ENCODE results near the gene RAC2.

RAC2 gene

DNA sequence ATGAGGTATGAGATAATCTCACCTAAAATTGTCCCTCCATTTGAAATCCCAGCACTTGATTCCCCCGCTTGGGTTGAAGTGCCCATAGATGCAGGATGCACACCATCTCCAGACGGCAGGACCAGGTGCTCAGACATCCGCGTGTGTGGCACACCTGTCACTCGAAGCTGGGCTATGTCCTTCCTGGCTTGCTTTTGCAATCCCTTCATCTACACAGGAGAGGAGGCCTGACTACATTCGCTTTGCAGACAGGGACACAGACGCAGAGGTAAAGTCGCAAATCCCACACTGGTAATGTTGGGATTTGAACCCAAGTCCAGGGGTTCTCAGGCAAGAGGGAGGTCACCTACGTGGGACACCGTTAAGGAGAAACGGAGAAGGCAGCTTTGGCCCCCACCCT, 31.1 kb upstream of the RAC2 start:
- no peak for DNase-seq

DNA sequence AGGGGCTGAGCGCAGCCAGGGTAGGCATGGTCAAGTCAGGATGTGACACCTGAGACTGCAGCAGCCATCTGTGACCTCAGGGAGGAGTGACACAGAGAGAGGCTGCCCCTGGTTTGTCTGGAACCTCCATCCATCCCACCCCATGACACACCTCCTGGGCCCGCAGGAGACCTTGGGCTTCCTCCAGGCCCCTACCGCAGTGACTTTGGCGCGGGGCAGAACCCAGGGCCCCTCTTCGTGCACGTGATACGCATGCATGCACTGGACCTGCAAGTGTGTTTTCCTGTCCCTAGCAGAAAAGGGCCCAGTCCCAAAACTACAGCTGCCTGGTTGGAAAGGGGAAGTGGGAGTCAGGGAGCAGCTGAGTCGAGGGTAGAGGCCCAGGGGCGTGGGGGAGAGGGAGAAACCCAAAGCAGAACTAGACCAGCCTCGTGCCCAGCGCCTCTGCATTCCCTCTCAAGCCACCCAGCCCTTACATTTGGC, 30.4 kb upstream of the RAC2 start:
- DNase-seq = no peak

DNA sequence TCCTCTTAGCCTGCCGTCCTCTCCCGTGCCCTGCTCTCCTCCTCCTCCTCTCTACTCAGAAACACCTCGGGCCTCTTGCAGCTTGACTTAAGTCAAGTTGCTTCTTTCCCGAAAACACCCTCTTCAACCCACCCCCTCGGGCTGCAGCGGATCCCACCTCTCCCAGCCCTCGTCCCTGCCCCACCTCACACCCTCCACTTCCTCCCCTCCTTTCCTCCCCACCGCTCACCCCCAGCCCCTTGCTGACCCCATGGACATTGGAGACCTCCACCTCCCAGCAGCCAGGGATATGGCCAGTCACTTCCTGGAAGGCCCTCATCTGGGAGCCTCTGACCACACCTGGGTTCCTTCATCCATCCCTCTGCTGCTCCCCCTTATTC, 29.8 kb upstream of the RAC2 start:
- no peak for DNase-seq

DNA sequence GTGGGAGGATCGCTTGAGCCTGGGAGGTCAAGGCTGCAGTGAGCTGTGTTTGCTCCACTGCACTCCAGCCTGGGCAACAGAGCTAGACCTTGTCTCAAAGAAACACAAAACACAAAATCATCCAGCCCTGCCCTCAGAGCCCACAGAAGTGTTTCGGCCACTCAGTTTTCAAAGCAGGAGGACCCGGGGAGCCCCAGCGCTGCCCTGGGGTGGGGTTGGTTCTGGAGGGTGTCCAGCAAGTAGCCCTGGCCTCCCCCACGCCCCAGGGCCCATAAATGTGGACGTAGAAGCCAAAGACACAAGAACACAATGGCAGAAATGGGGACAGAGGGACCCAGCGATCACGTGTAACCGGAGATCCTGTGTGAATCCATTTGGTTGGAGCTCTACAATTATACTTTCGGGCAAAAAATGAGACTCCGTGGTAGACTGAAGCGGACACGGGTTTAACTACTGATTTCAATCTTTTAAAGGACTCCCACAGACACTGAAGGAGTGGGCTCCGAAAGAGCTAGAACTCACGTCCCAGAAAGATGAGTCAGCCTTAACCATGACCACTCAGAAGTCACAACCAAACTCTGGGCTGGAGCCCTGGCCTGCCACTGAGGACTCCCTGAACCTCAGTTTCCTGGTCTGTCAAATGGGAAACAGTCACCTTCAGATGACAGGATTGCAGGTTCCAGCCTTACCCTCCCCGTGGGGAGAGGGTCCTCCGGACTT, 29.2 kb upstream of the RAC2 start:
- DNase-seq = no peak

DNA sequence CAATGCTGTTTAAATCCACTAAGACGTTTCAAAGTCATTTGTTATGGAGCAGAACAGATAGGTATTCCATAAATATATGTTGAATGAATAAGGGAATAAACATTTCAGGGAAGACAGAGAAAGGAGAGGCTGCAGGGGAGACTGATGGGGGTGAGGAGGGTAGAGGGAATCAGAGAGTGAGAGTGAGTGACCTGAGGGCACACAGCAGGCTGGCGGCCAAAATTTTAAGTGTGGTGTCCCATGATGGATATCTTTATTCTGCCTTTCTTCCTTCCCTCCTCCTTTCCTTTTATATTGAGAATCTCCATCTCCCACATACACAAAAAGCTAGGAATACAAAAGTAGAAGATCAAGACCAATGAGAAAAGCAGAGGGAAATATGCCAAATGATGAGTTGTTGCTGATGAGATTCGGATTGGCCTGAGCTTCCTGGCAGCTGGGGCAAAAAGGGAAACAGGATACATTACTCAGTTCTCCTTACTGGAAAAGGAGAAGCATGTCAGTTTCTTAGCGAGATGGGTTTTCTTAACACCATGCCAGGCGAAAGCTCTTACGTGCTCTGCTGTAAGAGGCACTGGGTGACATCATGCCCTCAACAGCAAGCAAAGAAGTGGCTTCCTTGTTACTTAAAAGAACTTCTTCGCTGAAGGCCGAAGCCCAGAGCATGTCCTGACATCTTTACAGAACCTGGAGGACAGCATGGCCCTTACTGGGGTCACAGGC, 27.0 kb upstream of the RAC2 start:
- DNase-seq = no peak

DNA sequence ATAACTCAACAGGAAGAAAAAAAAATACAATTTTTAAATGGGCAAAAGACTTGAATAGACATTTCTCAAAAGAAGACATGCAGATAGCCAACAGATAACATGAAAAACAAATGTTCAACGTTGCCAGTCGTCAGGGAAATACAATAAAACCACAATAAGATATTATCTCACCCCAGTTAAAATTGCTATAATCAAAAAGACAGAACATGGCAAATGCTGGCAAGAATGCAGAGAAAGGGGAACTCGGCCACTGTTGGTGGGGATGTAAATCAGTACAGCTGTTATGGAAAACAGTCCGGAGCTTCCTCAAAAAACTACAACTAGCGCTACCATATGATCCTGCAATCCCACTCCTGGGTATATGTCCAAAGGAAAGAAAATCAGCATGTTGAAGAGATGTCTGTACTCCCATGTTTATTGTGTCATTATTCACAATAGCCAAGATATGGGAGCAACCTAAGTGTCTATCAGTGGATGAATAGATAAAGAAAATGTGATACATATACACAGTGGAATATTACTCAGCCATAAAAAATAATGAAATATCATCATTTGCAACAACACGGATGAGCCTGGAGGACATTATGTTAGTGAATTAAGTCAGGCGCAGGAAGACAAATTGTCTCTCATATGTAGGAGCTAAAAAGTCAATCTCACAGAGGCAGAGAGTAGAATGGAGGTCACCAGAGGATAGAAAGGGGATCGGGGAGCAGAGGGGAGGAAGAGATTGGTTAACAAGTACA, 26.0 kb upstream of the RAC2 start:
- no peak for DNase-seq

DNA sequence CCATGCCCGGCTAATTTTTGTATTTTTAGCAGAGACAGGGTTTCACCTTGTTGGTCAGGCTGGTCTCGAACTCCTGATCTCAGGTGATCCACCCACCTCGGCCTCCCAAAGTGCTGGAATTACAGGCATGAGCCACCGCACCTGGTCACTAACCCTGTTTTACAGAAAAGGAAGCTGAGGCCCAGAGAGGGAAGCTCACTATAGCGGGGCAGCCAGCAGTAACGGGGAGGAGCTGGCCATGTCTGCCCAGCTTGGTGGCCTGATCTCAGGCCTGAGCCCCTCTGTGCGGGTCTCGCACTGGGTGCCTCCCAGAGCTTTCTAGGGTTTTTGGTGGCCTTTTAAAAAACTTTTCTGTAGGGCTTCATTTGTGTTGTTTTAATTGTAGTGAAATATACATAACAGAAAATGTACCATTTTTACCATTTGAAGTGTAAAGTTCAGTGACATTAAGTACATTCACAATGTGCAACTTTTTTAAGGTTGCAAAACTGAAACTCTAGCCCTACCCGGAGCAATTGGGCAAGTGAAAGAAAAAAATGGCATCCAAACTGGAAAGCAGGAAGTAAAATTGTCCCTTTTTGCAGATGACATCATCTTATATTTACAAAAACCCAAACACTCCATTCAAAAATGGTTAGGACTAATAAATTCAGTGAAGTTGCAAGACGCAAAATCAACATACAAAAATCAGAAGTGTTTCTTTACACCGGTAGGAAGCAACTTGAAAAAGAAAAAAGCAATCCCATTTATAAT, 23.8 kb upstream of the RAC2 start:
- DNase-seq = no peak

DNA sequence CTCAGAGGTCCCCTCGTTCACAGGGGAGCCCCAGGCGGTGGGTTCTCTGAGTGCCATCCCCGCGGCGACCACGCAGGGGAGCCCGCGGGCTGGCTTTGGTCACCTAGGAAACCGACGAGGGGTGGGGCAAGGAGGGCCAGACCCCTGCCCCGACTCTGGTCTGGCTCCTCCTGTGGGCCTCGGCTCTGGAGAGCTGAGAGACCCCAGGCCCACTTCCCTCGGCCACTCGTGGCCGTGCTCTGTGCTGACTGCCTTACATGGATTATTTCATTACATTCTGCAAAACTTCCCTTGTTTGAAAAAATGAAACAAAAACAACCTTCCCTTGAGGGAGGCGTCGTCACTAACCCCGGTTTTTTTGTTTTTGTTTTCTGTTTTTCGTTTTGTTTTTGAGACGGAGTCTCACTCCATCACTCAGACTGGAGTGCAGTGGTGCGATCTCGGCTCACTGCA, 23.1 kb upstream of the RAC2 start:
- no peak for DNase-seq

DNA sequence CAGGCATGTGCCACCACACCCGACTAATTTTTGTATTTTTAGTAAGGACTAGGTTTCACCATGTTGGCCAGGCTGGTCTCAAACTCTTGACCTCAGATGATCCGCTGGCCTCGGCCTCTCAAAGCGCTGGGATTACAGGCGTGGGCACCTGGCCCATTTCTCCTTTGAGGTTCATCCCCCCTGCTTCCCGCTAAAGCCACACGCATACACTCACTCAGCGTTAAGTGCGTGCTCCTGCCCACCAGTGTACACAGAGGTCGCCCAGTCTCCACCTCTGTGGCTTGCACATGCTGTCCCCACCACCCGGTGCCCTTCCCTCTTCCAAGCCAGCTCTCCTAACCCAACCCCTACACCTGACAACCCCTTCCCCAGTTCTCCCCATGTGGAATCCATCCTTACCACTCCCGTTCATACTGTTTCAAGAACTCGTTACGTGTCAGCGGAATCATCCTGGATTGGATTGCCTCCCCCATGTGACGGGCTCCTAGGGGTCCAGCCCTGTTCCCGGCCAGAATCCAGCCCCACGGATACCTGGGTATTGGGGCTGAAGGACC, 22.6 kb upstream of the RAC2 start:
- DNase-seq = no peak

DNA sequence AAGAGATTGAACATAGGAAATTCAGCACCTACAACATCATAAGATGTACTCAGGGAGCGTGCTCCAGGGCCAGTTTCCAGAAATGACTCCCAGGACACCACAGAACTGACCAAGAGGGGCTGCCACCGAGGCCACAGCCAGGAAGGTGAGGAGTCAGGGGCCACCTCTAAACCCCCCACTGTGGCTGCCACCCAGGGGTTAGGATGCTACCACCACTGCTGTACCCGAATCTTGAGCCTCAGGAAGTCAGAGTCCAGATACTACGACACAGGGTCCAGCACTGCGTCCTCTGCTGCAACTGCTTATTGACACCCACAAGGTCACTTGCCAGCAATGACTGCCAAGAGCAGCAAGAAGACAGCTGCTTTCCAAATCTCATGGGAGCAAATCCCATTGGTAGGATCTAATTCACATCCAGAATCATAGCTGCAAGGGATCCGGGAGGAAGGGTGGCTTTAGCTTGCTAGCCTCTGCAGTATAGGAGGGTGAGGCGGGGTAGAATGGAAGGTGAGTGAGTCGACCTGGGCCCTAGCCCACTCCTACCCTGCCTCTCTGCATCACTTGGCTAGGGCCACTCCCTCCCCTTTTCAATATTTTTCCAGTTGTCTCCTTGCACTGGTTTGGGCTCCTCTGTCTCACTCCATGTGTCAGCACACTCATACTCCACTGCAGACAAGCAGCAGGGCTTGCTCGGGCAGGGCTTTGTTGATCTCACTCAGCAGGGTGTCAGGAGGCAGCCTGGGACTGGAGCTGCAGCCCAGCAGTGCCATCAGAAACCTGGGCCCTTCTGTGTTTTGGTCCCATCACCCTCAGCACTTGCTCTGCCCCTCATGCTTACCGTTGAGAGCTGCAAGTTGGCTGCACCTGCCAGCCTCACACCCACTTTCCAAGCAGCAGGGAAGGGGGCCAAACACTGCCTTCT, 20.2 kb upstream of the RAC2 start:
- DNase-seq = no peak

DNA sequence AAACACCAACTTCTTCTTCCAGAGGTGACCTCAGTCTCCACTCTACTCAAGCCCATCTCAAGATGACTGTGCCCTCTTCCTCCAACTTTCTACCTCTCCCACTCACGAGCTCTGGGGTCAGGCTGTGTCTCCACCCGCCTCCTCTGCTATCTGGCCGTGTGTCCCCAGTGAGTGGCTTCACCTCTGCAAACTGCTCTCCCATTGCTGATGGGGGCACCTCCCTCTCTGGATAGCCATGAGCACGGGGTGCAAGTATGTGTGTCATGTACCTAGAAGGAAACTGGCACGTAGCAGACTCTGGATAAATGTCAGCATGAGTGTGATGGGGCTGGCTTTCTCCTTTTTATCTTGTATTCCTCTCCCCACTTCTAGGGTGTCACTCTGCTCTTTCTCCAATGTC, 18.3 kb upstream of the RAC2 start:
- DNase-seq = no peak

DNA sequence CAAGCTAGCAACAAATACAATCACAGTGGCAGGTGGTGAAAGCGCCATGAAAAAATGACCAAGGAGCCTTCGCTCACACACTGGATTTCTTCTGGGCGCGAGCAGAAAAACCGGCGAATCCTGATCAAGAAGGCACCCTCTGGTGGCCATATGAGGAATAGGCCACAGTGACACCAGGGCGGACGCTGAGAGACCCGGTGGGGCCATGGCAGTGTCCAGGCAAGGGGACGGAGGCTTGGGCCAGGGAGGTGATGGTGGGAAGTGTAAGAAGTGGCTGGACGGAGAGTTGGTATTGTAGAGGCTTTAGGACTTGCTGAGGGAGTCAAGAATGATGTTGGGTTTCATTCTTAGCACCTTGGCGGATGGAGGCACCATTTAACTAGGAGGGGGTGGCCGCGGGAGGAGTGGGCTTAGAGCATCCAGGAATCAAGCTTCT, 16.9 kb upstream of the RAC2 start:
- DNase-seq = no peak

DNA sequence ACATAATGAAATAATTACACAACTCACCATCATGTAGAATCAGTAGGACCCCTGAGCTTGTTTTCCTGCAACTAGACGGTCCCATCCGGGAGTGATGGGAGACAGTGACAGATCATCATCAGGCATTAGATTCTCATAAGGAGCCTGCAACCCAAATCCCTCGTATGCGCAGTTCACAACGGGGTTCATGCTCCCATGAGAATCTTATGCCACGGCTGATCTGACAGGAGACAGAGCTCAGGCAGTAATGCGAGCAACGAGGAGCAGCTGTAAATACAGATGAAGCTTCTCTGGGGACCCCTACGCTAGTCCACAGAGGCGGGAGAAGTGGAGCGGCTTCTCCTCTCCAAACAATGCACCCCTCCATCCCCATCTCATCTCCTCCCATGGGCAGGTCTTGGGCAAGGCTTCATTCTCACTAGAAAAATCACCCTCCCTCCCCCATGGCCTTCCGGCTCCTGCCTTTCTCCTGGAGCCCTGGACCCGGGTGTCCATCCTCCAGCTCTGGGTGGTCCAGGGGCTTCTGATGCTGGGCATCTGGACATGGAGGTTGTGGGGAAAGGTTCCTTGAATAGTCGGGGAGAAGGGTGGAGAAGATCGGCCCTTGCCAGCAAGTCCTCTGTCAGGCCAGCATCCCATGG, 16.2 kb upstream of the RAC2 start:
- no peak for DNase-seq

DNA sequence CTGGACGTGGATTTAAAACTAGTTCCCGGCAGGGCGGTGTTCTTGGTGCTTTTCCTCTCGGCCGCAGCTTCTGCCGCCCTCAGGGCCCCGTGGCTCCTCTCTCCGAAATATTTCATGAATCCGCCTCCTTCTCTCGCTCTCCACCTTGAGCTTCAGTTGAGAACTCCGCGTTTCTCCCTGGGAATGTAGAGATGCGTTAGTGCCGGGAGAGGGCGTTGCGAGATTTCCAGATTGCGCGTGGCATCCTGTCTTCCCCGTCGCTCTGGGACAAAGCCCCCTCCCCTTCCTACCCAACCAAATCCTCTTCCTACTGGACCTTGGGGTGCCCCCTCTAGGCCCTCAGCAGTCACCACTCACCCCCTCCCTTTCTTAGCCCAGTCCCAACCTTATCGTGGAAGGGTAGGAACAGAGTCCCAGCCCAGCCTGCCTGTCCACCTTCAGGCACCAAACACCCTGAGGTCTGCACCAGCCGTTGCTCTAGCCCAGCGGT, 15.5 kb upstream of the RAC2 start:
- peak; percentile 24 for DNase-seq

DNA sequence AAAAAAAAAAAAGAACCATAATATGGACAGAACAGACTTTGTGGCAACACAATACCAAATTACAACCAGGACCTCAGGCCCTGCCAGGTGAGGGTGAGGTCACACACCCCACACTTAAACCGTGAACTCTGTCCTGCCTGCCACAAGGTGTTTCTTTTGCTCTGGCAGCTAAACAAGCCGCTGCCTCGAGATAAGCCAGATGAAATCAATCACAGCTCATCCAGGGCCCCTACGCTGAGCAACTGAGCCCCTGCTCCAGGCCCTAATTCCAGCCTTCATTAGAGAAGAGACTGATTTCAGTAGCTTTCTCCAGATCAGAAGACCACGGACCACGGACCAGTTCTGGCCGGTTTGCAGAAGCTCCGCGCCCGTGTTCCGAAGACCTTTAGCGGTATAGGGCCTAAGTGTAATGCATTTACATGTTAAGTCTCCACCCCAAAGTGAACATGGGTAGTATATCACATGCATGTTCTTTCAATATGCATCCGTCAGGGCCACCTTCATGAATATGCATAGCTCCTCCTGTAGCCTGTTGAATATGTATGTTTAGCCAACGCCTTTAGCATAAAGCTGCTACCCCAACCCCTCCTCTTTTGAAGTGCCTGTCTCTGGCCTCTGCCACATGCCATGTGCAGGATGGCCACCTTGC, 14.8 kb upstream of the RAC2 start:
- DNase-seq = no peak

DNA sequence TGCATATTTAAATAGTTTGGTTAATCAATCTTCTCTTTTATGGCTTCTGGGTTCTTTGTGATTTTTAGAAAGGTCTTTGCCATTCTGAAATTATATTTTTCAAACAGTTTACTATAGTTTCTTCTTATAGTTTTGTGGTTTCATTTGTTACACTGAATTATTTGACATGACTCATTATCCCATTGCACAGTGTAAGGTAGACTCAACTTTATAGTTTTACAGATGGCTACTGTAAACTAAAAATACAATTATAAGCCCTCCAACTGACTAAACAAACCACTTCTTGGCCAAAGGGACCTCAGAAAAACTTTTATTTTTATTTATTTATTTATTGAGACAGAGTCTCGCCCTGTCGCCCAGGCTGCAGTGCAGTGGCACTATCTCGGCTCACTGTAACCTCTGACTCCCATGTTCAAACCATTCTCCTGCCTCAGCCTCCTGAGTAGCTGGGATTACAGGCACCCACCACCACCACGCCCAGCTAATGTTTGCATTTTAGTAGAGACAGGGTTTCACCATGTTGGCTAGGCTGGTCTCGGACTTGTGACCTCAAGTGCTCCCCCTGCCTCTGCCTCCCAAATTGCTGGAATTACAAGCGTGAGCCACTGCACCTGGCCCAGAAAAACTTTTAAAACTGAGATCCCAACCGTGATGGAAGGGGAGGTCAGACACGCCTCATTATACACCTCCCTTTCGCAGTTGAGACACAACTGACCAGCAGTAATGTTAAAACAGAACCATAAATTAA, 14.1 kb upstream of the RAC2 start:
- no peak for DNase-seq

DNA sequence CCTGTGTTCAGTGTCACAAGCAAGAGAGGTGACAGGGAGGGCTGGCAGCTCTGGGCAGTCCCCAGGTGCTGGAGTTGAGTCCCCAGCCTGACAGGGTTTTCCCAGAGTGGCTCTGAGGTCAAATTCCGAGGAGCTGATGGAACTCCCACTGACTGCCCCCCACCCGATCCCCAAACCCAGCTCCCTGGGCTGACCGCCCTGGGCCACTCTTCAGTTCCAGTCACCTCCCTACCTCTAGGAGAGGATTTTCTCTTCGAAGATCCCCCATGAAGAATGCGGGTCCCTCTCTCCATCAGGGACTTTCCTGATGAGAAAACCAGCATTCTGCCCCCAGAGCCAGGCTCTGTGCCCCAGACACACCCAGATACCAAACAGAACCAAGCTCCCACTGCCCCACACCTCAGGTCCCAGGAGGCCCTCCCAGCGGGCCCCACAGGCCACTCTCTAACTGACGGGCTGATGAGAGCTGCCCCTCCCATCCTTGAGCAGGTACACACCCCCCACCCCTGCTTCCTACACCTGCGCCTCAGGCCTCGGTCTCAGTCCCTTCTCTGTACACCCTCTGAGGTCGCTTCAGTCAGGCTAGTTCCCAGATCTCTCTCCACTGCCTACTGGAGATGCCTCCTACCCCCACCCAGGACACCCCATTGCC, 12.1 kb upstream of the RAC2 start:
- DNase-seq = no peak

DNA sequence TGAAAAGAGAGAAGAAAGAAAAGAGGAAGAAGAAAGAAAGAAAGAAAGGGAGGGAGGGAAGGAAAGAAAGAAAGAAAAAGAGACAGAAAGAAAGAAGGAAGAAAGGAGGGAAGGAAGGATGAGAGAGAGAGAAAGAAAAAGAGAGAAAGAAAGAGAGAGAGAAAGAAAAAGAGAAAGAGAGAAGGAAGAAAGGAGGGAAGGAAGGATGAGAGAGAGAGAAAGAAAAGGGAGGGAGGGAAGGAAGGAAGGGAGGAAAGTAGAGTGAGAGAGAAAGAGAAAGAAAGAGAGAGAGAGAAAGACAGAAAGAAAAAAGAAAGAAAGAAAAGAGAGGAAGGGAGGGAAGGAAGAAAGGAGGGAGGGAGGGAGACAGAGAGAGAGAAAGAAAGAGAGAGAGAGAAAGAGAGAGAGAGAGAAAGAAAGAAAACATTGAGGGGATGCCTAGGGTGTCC, 11.5 kb upstream of the RAC2 start:
- no peak for DNase-seq

DNA sequence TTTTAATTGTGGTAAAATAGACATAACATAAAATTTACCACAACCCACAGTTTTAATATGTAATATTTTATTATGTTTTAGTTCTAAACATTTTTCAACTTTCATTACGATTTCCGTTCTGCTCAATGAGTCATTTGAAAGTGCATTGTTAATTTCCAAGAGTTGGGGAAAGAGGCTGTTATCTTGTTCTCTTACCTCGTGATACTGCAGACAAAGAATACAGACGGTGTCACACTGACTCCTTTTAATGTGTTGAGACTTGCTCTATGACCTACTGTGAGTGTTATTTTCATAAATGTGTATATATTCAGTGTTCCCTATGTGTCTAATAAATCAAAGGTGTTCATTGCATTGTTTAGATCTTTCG, 10.8 kb upstream of the RAC2 start:
- DNase-seq = no peak
